ENCODE results near the gene XXYLT1. TPM values are rescaled to one million over a fixed set of nuclear protein-coding genes. Genes with fewer than 3 reads are reported as not detected.
A peak's percentile ranks its signal among the peaks of the same experiment; 100 is the strongest.
"Not testable (repeated sequence)": the region's sequence is repeated elsewhere in the genome, so short reads cannot be mapped to it uniquely, and the experiment has no call there.

XXYLT1 gene
- total RNA-seq, 1 donor = 21.0 TPM

- DNase-seq (ENCODE audit: low read depth) = peak; percentile 44
- no peak overlapping the region for H3K4me3 ChIP-seq (ENCODE audit: low read depth, low read length)
- peak; percentile 33 for TF ChIP-seq CTCF (IDR thresholded peaks at IDR 0.05; ENCODE audit: insufficient read depth, low read length)
Measured at GRCh38 chr3:195188426-195188927, 82.5 kb downstream of the XXYLT1 start.

GRCh38 chr3:195187609-195188425, 83.1 kb downstream of the XXYLT1 start:
- TF ChIP-seq CTCF (IDR thresholded peaks at IDR 0.05; ENCODE audit: insufficient read depth, low read length) = no peak
- H3K4me3 ChIP-seq (ENCODE audit: low read depth, low read length) = no peak overlapping the region
- DNase-seq (ENCODE audit: low read depth) = peak; percentile 70

- not testable (repeated sequence) for DNase-seq (ENCODE audit: low read depth); H3K4me3 ChIP-seq (ENCODE audit: low read depth, low read length)
Measured at GRCh38 chr3:195186710-195187047, 84.3 kb downstream of the XXYLT1 start.

- no peak for TF ChIP-seq CTCF (IDR thresholded peaks at IDR 0.05; ENCODE audit: insufficient read depth, low read length)
- DNase-seq (ENCODE audit: low read depth) = no peak
- H3K4me3 ChIP-seq (ENCODE audit: low read depth, low read length) = no peak overlapping the region
Measured at GRCh38 chr3:195186041-195186709, 84.8 kb downstream of the XXYLT1 start.

GRCh38 chr3:195185583-195185982, 85.4 kb downstream of the XXYLT1 start:
- no peak for DNase-seq (ENCODE audit: low read depth)
- no peak for TF ChIP-seq CTCF (IDR thresholded peaks at IDR 0.05; ENCODE audit: insufficient read depth, low read length)
- no peak overlapping the region for H3K4me3 ChIP-seq (ENCODE audit: low read depth, low read length)

- no peak overlapping the region for H3K4me3 ChIP-seq (ENCODE audit: low read depth, low read length)
- TF ChIP-seq CTCF (IDR thresholded peaks at IDR 0.05; ENCODE audit: insufficient read depth, low read length) = no peak
- DNase-seq (ENCODE audit: low read depth) = no peak
Measured at GRCh38 chr3:195184716-195185421, 86.1 kb downstream of the XXYLT1 start.
